HFFc6 (cell line): ENCODE results near the gene FTCDNL1. TPM values are rescaled to one million over a fixed set of nuclear protein-coding genes. Genes with fewer than 3 reads are reported as not detected.

Source experiments
- DNase-seq: peaks from one replicate; pipeline ENCODE4 v3.0.0-alpha.2; 2018
- H3K27ac Mint-ChIP-seq: 2 replicates; pipeline ENCODE4 v1.8.0; 2020; ENCODE audit warnings: mild to moderate bottlenecking, mixed read lengths
- H3K27me3 Mint-ChIP-seq: 2 replicates; pipeline ENCODE4 v1.8.0; 2021; ENCODE audit warnings: mild to moderate bottlenecking, moderate library complexity, mixed read lengths; ENCODE audit not compliant: insufficient read depth
- H3K36me3 Mint-ChIP-seq: 2 replicates; pipeline ENCODE4 v1.8.0; 2021; ENCODE audit warnings: low read depth, mixed read lengths
- H3K4me1 Mint-ChIP-seq: 2 replicates; pipeline ENCODE4 v1.8.0; 2020; ENCODE audit warnings: low read depth, mixed read lengths
- H3K4me3 Mint-ChIP-seq: 2 replicates; pipeline ENCODE4 v1.8.0; 2020; ENCODE audit warnings: mild to moderate bottlenecking, moderate library complexity, mixed read lengths
- H3K9me3 Mint-ChIP-seq: 2 replicates; pipeline ENCODE4 v1.8.0; 2020; ENCODE audit warnings: mild to moderate bottlenecking, mixed read lengths
- total RNA-seq, 6 experiments: library from RNA; stranded (reverse); fragmentation: NEBNext Ultra II Directional; extraction: Animal tissue kit (Norgen Biotek cat#: 25700); gene quantifications; 2 replicates in 1 of 6; 3 replicates in 5 of 6; pipeline ENCODE4 v1.2.3, GENCODE V29; 2021
- TF ChIP-seq, protein P1 (sequence below): fragments of 200-600 bp; sonication (generic); IDR thresholded peaks from 2 replicates; pipeline ENCODE4 v1.5.0; 2021; ENCODE audit warnings: antibody characterized with exemption, mild to moderate bottlenecking

Gene FTCDNL1
- total RNA-seq, 6 experiments from 2014 or later: 0.43 to 0.80 (median 0.64) TPM

DNA sequence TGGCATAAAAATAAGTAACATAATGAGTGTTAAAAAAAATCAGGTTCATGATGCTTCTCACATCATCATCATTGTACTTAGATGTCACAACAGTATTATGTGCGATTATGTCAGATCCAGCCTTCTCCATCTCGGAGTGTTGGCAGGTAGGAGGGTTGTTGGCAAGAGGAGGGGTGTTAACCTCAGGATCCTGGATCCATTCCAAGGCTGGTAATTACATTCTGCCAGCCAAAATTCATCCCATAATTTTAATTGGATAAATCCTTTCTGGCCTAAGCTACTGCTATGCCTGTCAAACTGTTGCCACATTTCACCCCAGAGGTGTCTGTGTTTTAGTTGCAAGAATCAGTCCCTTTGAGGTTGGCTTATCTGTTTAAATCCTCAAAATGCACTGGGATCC, 891 bp upstream of the FTCDNL1 start:
- no peak overlapping the region for H3K27ac Mint-ChIP-seq
- H3K4me3 Mint-ChIP-seq: no peak overlapping the region
- H3K9me3 Mint-ChIP-seq: no peaks in the 10 kb centered on the region
- no peaks in the 10 kb centered on the region for H3K36me3 Mint-ChIP-seq
- TF ChIP-seq, protein P1, sequence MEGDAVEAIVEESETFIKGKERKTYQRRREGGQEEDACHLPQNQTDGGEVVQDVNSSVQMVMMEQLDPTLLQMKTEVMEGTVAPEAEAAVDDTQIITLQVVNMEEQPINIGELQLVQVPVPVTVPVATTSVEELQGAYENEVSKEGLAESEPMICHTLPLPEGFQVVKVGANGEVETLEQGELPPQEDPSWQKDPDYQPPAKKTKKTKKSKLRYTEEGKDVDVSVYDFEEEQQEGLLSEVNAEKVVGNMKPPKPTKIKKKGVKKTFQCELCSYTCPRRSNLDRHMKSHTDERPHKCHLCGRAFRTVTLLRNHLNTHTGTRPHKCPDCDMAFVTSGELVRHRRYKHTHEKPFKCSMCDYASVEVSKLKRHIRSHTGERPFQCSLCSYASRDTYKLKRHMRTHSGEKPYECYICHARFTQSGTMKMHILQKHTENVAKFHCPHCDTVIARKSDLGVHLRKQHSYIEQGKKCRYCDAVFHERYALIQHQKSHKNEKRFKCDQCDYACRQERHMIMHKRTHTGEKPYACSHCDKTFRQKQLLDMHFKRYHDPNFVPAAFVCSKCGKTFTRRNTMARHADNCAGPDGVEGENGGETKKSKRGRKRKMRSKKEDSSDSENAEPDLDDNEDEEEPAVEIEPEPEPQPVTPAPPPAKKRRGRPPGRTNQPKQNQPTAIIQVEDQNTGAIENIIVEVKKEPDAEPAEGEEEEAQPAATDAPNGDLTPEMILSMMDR: no peak
- no peak for DNase-seq
- peaks cover 17% of the 10 kb centered on the region for H3K27me3 Mint-ChIP-seq
- peaks cover 4% of the 10 kb centered on the region; the same call in 1 of the 2 replicates for H3K4me1 Mint-ChIP-seq

DNA sequence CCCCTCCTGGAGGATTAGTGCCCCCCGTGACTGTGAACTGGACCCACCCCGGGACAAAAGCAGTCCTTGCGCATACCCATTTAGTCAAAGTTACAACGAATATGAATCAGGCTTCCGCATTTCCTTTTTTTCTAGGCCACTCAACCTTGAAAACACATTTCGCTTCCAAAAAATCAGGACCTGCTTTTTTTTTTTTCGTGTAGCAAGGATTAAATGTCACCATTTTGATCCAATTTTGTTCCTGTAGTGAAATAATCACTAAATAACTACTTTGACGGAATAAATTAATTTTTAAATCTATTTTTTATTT, 464 bp upstream of the FTCDNL1 start:
- peaks cover 4% of the 10 kb centered on the region; the same call in 1 of the 2 replicates for H3K4me1 Mint-ChIP-seq
- TF ChIP-seq, protein P1: peak; percentile 17; the same call in 1 of the 2 replicates
- H3K27me3 Mint-ChIP-seq: peaks cover 17% of the 10 kb centered on the region
- H3K36me3 Mint-ChIP-seq: no peaks in the 10 kb centered on the region
- H3K27ac Mint-ChIP-seq: no peak overlapping the region
- H3K9me3 Mint-ChIP-seq: no peaks in the 10 kb centered on the region
- H3K4me3 Mint-ChIP-seq: peak overlapping the region; percentile 94
- no peak for DNase-seq

DNA sequence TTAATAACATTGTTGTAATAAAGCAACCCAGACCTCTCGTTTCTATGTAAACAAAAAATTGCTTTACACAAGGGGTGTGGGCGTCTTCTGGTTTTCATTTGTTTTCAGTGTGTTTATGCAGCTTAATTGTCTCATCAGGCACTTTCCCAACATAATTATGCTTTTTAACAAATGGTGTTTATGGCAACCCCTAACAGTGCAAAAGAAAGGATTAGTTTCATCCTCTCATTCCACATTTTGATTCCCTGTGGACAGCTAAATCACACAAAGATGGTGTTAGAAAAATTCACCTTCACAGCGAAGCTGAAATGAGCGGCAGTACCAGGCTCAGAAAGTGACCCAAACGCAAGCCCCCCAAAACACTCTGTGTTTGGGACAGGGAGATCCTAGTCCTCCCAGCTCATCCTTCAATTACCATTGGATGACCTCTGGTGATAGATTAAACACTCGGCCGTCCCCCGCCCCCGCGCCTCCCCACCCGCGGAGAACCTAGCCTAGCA, 724 bp downstream of the FTCDNL1 start:
- peaks cover 4% of the 10 kb centered on the region; the same call in 1 of the 2 replicates for H3K4me1 Mint-ChIP-seq
- no peak overlapping the region for H3K27ac Mint-ChIP-seq
- TF ChIP-seq, protein P1: no peak
- H3K4me3 Mint-ChIP-seq: peak overlapping the region; percentile 67
- peaks cover 17% of the 10 kb centered on the region for H3K27me3 Mint-ChIP-seq
- no peaks in the 10 kb centered on the region for H3K9me3 Mint-ChIP-seq
- no peaks in the 10 kb centered on the region for H3K36me3 Mint-ChIP-seq
- DNase-seq: no peak

DNA sequence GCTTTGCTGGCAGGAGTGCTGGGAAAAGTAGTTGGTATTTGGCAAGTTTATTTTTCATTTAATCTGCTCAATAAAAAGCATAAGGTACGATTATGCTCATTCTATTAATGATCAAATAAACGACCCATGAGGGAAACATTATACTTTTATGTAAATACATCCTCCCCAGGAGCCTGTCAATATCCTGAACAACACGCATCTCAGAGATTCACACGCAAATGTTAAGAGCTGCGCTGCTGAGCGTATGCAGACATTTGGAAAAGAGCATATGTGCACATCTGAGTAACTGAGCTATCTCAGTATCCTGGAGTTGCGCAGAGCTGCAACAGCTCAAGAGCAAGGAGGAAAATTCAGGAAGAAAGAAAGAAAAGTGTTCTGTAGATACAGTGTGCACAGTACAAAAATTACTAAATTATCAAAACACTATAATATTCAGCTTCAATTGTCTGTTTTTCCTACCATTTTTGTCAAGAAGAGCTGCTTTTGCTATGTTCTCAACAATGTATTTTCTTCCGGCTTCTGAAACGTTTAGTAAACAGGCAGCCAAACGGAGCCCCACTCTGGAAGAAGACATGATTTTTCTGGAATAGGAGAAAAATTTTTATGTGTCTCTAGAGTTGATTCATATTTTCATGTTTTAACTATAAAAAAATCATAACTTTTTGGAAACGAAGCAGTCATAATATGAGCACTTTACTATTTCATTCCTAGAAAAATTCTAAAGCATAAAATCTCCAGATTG, 2.4 kb downstream of the FTCDNL1 start:
- H3K27me3 Mint-ChIP-seq: peaks cover 10% of the 10 kb centered on the region; the same call in 1 of the 2 replicates
- H3K4me3 Mint-ChIP-seq: no peak overlapping the region
- H3K9me3 Mint-ChIP-seq: no peaks in the 10 kb centered on the region
- H3K4me1 Mint-ChIP-seq: peaks cover 4% of the 10 kb centered on the region; the same call in 1 of the 2 replicates
- TF ChIP-seq, protein P1: no peak
- H3K36me3 Mint-ChIP-seq: no peaks in the 10 kb centered on the region
- no peak overlapping the region for H3K27ac Mint-ChIP-seq
- DNase-seq: no peak

DNA sequence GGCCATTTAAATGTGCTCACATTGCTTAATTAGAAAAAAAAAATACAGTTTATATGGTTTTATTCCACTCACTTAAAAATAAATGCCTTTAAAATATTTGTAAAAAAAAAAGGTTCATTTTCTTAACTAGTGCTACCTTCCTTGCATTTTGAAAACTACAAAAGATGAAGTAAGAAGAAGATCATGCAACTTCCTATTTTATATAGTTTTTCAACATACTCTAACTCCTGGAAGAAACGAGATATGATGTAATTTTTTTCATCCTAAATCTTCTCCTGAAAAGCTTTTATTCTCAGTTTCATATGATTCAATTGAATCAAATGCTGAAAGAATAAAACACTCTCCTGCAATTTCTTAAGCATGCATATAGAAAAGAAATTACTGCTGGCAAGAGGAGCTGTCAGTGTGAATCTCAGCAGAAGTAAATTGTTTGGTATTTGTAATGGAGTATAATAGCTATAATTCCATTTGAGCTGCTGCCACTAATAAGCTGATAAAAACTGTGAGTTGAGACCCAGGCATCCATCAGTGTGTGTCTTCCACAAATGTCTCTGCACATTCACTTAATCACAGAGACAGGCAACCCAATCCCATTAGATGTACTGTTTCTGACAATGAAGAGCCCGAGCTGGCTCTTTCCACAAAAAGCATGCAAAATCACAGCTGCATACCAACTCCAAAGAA, 3.7 kb downstream of the FTCDNL1 start:
- no peaks in the 10 kb centered on the region for H3K9me3 Mint-ChIP-seq
- DNase-seq: no peak
- no peaks in the 10 kb centered on the region for H3K36me3 Mint-ChIP-seq
- 0 out of 2 replicates have a peak, but pooled peaks cover 10% of the 10 kb centered on the region for H3K27me3 Mint-ChIP-seq
- no peak overlapping the region for H3K27ac Mint-ChIP-seq
- peaks cover 4% of the 10 kb centered on the region; the same call in 1 of the 2 replicates for H3K4me1 Mint-ChIP-seq
- TF ChIP-seq, protein P1: no peak
- H3K4me3 Mint-ChIP-seq: no peak overlapping the region
